ENCODE data around the gene ARPC1A.
"Not testable (repeated sequence)": the region's sequence is repeated elsewhere in the genome, so short reads cannot be mapped to it uniquely, and the experiment has no call there.

Gene ARPC1A

DNA sequence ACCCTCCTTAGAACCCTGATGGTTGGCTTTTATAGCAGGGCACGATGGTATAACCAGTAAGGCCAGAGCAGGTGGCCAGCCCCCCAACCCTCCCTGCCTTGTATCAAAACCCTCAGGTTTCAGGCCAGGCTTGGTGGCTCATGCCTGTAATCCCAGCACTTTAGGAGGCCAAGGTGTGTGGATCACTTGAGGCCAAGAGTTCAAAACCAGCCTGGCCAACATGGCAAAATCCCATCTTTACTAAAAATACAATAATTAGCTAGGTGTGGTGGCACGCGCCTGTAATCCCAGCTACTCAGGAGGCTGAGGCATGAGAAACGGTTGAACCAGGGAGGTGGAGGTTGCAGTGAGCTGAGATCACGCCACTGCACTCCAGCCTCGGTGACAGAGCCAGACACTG, 3.0 kb upstream of the ARPC1A start:
- not testable (repeated sequence) for DNase-seq (ENCODE audit: low read depth)

- no peak for DNase-seq (ENCODE audit: low read depth)
These were observed 1.1 kb upstream of the ARPC1A start for GRCh38 chr7:99324559-99324958.

GRCh38 chr7:99325001-99325493, 651 bp upstream of the ARPC1A start:
- no peak for DNase-seq (ENCODE audit: low read depth)

- DNase-seq (ENCODE audit: low read depth) = no peak
These were observed 697 bp downstream of the ARPC1A start for GRCh38 chr7:99326408-99326782.

DNA sequence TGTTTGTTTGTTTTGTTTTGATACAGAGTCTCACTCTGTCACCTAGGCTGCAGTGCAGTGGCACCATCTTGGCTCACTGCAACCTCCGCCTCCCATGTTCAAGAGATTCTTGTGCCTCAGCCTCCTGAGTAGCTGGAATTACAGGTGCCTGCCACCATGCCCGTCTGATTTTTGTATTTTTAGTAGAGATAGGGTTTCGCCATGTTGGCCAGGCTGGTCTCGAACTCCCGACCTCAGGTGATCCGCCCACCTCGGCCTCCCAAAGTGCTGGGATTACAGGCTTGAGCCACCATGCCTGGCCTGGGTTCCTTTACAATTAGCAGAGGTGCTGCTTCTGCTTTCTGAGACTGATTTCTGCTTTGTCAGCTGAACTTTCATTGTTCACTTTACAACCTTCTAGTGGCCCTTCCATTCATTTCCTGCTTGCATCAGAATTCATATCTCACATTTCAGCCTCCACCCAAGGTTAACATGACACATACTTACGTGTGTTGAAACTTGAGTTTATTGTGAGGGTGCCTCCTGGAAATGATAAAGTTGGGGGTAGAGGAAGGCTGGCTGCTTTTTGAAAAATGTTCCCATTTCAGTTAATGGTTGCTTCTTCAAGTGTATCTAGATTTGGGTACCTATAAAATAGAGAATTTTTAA, 4.7 kb downstream of the ARPC1A start:
- not testable (repeated sequence) for DNase-seq (ENCODE audit: low read depth)

GRCh38 chr7:99331002-99331401, 5.3 kb downstream of the ARPC1A start:
- no peak for DNase-seq (ENCODE audit: low read depth)

- no peak for DNase-seq (ENCODE audit: low read depth)
These were observed 13.9 kb downstream of the ARPC1A start for GRCh38 chr7:99339595-99339994.

GRCh38 chr7:99340659-99341058, 15.0 kb downstream of the ARPC1A start:
- DNase-seq (ENCODE audit: low read depth) = no peak

DNA sequence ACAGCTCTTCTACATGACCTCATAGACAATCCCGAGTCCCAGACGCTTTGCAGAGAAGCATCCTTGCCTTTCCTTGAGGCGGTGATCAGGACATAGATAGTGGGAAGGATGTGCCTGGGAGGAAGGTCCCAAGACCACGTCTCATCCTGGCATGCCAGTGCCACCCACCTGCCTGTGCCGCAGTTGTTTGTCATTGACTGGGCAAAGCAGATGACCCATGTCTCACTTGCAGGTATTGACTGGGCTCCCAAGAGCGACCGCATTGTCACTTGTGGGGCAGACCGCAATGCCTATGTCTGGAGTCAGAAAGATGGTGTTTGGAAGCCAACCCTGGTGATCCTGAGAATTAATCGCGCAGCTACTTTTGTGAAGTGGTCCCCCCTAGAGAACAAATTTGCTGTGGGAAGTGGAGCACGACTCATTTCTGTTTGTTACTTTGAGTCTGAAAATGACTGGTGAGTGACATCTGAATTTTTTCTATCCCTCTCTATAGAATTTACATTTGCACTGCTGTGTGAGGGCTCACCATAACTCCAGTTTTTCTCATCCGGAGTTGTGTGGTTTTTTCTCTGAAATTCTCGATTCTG, 18.5 kb downstream of the ARPC1A start:
- no peak for DNase-seq (ENCODE audit: low read depth)

- not testable (repeated sequence) for DNase-seq (ENCODE audit: low read depth)
These were observed 24.9 kb downstream of the ARPC1A start for GRCh38 chr7:99350641-99351040.

DNA sequence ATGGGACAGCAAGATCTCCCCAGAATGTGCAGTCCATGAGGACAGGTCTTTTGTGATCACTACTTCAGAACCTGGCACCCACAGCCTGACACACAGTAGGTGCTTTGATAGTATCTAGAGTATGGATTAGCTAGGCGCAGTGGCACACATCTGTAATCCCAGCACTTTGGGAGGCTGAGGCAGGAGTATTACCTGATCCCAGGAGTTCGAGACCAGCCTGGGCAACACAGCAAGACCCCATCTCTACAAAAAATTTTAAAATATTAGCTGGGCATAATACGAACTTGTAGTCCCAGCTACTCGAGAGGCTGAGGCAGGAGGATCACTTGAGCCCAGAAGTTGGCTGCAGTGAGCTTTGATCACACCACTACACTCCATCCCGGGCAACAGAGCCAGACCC, 26.5 kb downstream of the ARPC1A start:
- DNase-seq (ENCODE audit: low read depth) = no peak

- no peak for DNase-seq (ENCODE audit: low read depth)
These were observed 29.4 kb downstream of the ARPC1A start for GRCh38 chr7:99355098-99355497.

DNA sequence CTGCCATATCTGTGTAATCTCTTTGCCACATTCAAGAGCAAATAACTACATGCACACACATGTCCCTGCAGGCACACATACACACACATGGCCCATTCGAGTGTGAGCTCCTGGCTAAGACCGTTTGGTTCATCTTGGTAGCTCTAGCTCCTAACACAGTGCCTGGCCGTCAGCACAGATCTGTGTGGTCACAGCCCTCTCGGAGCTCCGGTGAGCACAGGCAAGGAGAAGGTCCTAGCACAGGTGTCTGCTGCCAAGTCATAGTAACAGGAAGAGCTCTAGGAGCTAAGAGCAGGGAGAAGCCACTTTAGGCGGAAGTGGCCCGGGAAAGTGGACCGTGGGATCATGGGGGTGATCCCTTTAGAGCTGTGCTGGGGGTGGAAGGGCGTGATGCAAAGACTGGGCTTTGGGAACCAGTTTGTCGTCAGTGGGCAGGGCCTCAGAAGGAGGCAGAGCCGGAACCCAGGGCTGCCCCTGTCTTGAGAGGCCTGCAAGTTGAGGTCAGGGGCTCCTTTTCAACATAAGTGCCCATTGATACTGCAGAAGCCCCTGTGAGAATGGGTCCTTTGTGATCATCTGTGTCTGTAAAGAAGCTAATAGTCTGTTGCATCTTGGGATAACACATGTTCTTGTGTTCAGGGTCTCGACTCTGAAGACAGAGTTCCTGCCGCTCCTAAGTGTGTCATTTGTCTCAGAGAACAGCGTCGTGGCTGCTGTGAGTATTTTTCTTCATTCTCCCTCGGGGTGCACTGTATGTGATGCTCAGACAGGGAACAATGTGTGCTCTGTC, 32.2 kb downstream of the ARPC1A start:
- no peak for DNase-seq (ENCODE audit: low read depth)

DNA sequence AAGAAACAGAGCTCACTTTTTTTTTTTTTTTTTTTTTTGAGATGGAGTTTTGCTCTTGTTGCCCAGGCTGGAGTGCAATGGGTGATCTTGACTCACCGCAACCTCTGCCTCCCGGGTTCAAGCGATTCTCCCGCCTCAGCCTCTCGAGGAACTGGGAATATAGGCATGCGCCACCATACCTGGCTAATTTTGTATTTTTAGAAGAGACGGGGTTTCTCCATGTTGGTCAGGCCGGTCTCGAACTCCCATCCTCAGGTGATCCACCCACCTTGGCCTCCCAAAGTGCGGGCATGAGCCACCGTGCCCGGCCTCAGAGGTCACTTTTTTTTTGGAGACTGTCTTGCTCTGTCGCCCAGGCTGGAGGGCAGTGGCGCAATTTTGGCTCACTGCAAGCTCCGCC, 32.8 kb downstream of the ARPC1A start:
- DNase-seq (ENCODE audit: low read depth) = not testable (repeated sequence)

DNA sequence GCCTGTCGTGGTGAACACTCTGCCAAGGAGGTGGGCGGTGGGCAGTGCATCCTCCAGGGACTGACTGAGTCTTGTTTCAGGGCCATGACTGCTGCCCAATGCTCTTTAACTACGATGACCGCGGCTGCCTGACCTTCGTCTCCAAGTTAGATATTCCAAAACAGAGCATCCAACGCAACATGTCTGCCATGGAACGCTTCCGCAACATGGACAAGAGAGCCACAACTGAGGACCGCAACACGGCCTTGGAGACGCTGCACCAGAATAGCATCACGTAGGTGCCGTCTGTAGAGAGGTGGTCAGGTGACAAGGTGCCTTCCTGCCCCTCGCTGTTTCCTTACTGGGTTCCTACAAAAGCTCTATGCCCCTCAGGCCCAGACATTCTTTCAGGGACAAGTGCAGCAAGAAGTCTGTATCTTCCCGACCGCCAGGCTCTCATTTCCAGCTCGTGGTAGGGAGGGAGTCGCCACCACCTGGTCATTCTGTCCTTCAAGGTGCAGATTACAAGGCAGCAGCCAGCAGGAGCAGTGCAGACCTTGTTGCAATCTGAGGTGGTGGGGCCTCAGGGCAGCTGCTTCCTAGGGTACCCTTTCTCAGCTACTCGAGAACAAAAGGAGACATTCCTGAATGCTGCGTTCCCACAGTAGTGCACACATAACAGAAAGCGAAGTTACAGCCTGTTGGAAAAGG, 33.9 kb downstream of the ARPC1A start:
- no peak for DNase-seq (ENCODE audit: low read depth)

DNA sequence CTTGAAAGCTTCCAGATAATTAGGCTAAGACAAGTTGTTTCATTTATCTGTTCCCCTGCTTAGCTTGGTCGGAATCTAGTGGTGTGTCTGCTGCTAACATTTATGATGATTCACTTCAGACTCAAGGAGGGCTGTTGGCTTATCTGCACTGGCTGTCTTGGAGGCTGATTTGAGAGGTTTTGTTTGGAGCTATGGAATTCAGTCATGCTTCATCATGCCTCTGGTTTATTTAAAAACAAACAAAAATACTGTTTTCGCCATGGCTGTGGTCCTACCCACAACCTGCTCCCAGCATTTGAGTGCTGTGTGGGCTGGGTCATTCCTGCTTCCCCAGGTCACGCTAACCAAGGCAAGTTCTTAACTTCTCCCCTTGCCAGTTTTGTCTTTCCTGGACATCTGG, 37.1 kb downstream of the ARPC1A start:
- DNase-seq (ENCODE audit: low read depth) = no peak

- DNase-seq (ENCODE audit: low read depth) = no peak
These were observed 37.6 kb downstream of the ARPC1A start for GRCh38 chr7:99363286-99363685.

GRCh38 chr7:99365318-99366141, 39.8 kb downstream of the ARPC1A start:
- peak; percentile 55 for DNase-seq (ENCODE audit: low read depth)

GRCh38 chr7:99366646-99367045, 40.9 kb downstream of the ARPC1A start:
- no peak for DNase-seq (ENCODE audit: low read depth)

GRCh38 chr7:99368750-99369389, 43.2 kb downstream of the ARPC1A start:
- no peak for DNase-seq (ENCODE audit: low read depth)

DNA sequence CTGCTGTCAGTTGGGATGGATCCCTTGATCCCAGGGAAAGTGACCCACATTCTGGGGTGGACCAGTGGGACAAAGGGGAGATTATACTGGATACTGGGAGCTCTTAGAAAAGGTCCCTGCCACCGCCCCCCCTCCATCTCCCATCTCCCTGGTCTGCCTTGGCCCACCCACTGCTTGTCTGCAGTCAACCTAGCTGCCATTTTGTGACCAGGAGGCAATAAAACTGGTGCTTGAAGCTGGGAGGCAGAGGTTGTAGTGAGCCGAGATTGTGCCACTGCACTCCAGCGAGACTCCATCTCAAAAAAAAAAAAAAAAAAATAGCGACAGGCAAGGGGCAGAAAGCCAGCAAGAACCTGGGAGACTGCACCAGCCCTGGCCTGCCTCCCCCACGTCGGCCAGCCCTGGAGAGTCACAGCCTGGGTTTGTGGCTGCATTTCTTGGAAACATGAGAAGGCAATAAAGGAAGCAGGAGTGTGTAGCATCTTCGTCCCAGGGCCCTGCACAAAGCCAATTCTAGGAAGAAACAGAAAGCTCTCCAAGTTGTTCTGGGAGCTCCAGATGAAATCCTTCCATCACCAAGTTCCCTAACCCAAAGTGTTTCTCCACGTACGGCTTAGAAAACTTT, 44.2 kb downstream of the ARPC1A start:
- DNase-seq (ENCODE audit: low read depth) = no peak
